ENCODE data around the gene MTMR12. TPM values are rescaled to one million over a fixed set of nuclear protein-coding genes. Genes with fewer than 3 reads are reported as not detected.

Gene MTMR12
- total and polyA plus RNA-seq, 12 donors: 5.4 to 27.2 (median 19.2) TPM

GRCh38 chr5:32201122-32201753 is 111.5 kb downstream of the MTMR12 start:
- no peak for TF ChIP-seq CTCF (IDR thresholded peaks at IDR 0.05)
- H3K4me1 ChIP-seq: peaks cover 0 to 41% (median 14%) of the 10 kb centered on the region in 9 donors
- intact Hi-C loops (cut with DNase I): no loop called here
- H3K27me3 ChIP-seq: no peaks in the 10 kb centered on the region
- H3K9me3 ChIP-seq: no peaks in the 10 kb centered on the region
- WGBS, 2 donors: 42 to 50% methylated on average over 3 of the region's 3 CpGs
- H3K4me3 ChIP-seq: no peak overlapping the region
- H3K27ac ChIP-seq: peak overlapping the region in 1 of 10 donors; percentile 53
- H3K36me3 ChIP-seq: no peaks in the 10 kb centered on the region
- DNase-seq: no peak
- ATAC-seq: peak in 1 of 8 donors; percentile 41

GRCh38 chr5:32197032-32197431 is 115.7 kb downstream of the MTMR12 start:
- no peak for ATAC-seq
- 81 to 86% methylated on average over 6 of the region's 6 CpGs for WGBS, 2 donors

GRCh38 chr5:32195265-32195664 is 117.5 kb downstream of the MTMR12 start:
- TF ChIP-seq CTCF (IDR thresholded peaks at IDR 0.05): no peak
- H3K27ac ChIP-seq: no peak overlapping the region
- ATAC-seq: no peak
- WGBS, 2 donors: 96 to 98% methylated on average over 5 of the region's 5 CpGs
- H3K36me3 ChIP-seq: no peaks in the 10 kb centered on the region
- H3K9me3 ChIP-seq: no peaks in the 10 kb centered on the region
- intact Hi-C loops (cut with DNase I): no loop called here
- H3K4me3 ChIP-seq: no peak overlapping the region
- no peaks in the 10 kb centered on the region for H3K27me3 ChIP-seq
- no peak for DNase-seq
- H3K4me1 ChIP-seq: peaks cover 0 to 23% (median 14%) of the 10 kb centered on the region in 9 donors

More at GRCh38 chr5:32197032-32197431, 115.7 kb downstream of the MTMR12 start:
- TF ChIP-seq CTCF (IDR thresholded peaks at IDR 0.05): no peak
- no peaks in the 10 kb centered on the region for H3K36me3 ChIP-seq
- no peak for DNase-seq
- peaks cover 9 to 36% (median 24%) of the 10 kb centered on the region in 9 donors for H3K4me1 ChIP-seq
- intact Hi-C loops (cut with DNase I): no loop called here
- H3K9me3 ChIP-seq: no peaks in the 10 kb centered on the region
- no peaks in the 10 kb centered on the region for H3K27me3 ChIP-seq
- no peak overlapping the region for H3K27ac ChIP-seq
- no peak overlapping the region for H3K4me3 ChIP-seq

- Histone ChIP-seq H3K36me3 (no peaks in the 10 kb centered on the region), H3K27ac (peak overlapping the region in 8 of 10 donors; percentile 35 to 52 (median 46)), H3K4me1 (peaks cover 0 to 20% (median 14%) of the 10 kb centered on the region in 9 donors), H3K27me3 (no peaks in the 10 kb centered on the region), H3K4me3 (peak overlapping the region in 9 of 10 donors; percentile 4 to 31 (median 17)), H3K9me3 (no peaks in the 10 kb centered on the region)
- WGBS, 2 donors: 6 to 9% methylated on average over 7 of the region's 7 CpGs
- no peak for TF ChIP-seq CTCF (IDR thresholded peaks at IDR 0.05)
- ATAC-seq: peak; percentile 72 to 94 (median 84)
- DNase-seq: peak; percentile 79 to 91
- intact Hi-C loops (cut with DNase I): no loop called here
Measured at GRCh38 chr5:32193591-32193990, 119.1 kb downstream of the MTMR12 start.
